RWPE1 (cell line): ENCODE measurements around the gene CTDSPL.

Experiments
- CTCF ChIA-PET: fragments of 350-600 bp; sonication (Branson Sonifier 250); formaldehyde crosslinking; extraction: SDS; loops from one replicate; lab custom pipeline; 2021; lab: Yijun Ruan, JAX
- POLR2A ChIA-PET: fragments of 400-600 bp; formaldehyde crosslinking; extraction: SDS; loops from one replicate; lab custom pipeline; 2020; ENCODE audit warnings: antibody characterized with exemption; ENCODE audit not compliant: low non-redundant PET; lab: Yijun Ruan, JAX
- DNase-seq: peaks from one replicate; pipeline ENCODE4 v3.0.0; 2012; ENCODE audit warnings: low spot score
- H3K27ac ChIP-seq: fragments of 450-650 bp; 2 replicates; pipeline ENCODE4 v1.5.1; 2017
- CTCF ChIP-seq: fragments of 450-650 bp; conservative IDR thresholded peaks from 2 replicates; pipeline ENCODE4 v1.5.1; 2017; ENCODE audit warnings: low read depth, mild to moderate bottlenecking

CTDSPL gene

GRCh38 chr3:38001456-38002081, 139.9 kb downstream of the CTDSPL start:
- CTCF ChIA-PET = interaction anchor here (1.2 kb wide), 1 partner anchor 28 kb away, joined by 5 read pairs; no protein-coding TSS in a partner anchor
- no peak for TF ChIP-seq CTCF
- no peak for DNase-seq
- H3K27ac ChIP-seq = peak overlapping the region; percentile 41
- POLR2A ChIA-PET = no interaction called here

GRCh38 chr3:38002291-38002876, 140.7 kb downstream of the CTDSPL start:
- no peak for DNase-seq
- CTCF ChIA-PET = interaction anchor here (1.2 kb wide), 1 partner anchor 29 kb away, joined by 5 read pairs; no protein-coding TSS in a partner anchor
- H3K27ac ChIP-seq = no peak overlapping the region
- POLR2A ChIA-PET = no interaction called here
- no peak for TF ChIP-seq CTCF

- no peak overlapping the region; the same call in 1 of the 2 replicates for H3K27ac ChIP-seq
- ChIA-PET CTCF (no interaction called here), POLR2A (no interaction called here)
- TF ChIP-seq CTCF = no peak
- no peak for DNase-seq
Observed at GRCh38 chr3:38002940-38003339, 141.3 kb downstream of the CTDSPL start.

GRCh38 chr3:38003371-38003816, 141.7 kb downstream of the CTDSPL start:
- TF ChIP-seq CTCF = peak; percentile 78
- ChIA-PET CTCF (interaction anchor here (0.7 to 1.0 kb wide), 3 partner anchors 10 to 148 kb away, joined by 3 to 5 read pairs (median 4); no protein-coding TSS in a partner anchor), POLR2A (no interaction called here)
- no peak for DNase-seq
- peak overlapping the region; percentile 58 for H3K27ac ChIP-seq

DNA sequence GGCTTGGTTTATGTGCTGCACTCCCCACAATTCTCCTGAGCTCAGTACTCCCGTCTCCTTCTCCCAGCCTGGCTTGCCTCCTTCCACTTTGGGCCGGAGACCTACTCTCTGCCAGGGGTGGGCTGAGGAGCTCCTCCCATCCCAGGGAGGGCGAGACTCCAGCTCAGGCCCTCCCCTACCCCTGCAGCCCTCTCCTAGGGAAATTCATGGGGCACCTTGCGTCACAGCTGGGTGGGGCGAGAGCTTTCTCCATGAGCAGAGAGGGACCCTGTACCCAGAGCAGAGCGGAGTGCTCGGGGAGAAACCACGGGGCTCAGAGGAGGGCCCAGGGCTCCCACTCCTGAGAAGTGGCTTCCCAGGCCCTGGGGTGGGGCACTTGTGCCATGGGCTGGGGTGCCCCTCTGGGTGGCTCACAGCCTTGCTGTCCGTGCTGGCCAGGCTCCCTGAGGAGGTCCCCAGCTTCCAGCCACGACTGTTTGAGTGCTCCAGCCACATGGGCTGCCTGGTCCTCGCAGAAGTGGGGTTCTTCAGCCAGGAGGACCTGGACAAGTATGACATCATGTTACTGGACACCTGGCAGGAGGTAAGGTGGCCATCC, 142.2 kb downstream of the CTDSPL start:
- no peak for TF ChIP-seq CTCF
- H3K27ac ChIP-seq = peak overlapping the region; percentile 58
- ChIA-PET POLR2A (no interaction called here), CTCF (interaction anchor here (0.7 to 1.0 kb wide), 3 partner anchors 10 to 148 kb away, joined by 3 to 5 read pairs (median 4); no protein-coding TSS in a partner anchor)
- no peak for DNase-seq

- H3K27ac ChIP-seq = peak overlapping the region; percentile 58
- peak; percentile 41 for DNase-seq
- peak; percentile 76 for TF ChIP-seq CTCF
- POLR2A ChIA-PET = no interaction called here
- CTCF ChIA-PET = interaction anchor here (0.7 to 1.2 kb wide), 5 partner anchors 11 to 323 kb away, joined by 3 to 5 read pairs (median 4); no protein-coding TSS in a partner anchor
Observed at GRCh38 chr3:38004415-38005075, 142.9 kb downstream of the CTDSPL start.
